AG10803 (cell line): ENCODE data around the gene C21orf91.
A peak's percentile ranks its signal among the peaks of the same experiment; 100 is the strongest.

Source experiments
- DNase-seq: peaks from one replicate; pipeline ENCODE4 v3.0.0; 2010; ENCODE audit warnings: low read depth
- H3K4me3 ChIP-seq: 2 replicates; pipeline ENCODE4 v1.5.1; 2011; ENCODE audit warnings: mild to moderate bottlenecking, low read length, control low read depth
- TF ChIP-seq, protein P1 (sequence below): conservative IDR thresholded peaks from 2 replicates; pipeline ENCODE4 v1.5.1; 2011; ENCODE audit warnings: mild to moderate bottlenecking, low read length, control low read depth, inconsistent platforms

Gene C21orf91

DNA sequence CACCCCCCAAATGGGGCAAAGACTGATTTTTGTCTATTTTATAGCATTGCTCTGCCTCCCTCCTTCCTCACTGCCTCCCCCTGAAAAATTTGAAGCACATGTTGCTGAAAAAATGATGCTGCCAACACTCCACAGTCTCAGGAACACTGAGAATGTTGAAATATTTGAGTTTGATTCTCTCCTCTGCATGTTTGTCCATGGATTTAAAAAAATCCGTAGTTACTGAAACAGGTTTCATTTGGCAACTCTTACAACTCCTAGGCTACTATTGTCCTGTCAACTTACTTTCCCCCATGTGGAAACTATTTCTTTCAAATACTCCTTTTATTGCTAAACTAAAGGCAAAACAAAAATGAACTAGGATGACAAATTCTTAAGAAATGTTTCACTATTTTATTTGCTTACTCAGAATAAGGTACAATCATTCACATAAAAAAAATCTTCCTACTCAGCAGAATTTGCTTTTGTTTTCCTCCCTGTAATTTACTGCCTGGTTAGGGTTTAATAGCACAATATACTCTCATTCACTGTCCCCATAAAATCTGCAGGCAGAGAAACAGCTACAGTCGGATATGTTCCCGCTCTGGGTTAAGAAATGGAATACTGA, 50.2 kb downstream of the C21orf91 start:
- no peak overlapping the region for H3K4me3 ChIP-seq
- peak; percentile 21 for DNase-seq

DNA sequence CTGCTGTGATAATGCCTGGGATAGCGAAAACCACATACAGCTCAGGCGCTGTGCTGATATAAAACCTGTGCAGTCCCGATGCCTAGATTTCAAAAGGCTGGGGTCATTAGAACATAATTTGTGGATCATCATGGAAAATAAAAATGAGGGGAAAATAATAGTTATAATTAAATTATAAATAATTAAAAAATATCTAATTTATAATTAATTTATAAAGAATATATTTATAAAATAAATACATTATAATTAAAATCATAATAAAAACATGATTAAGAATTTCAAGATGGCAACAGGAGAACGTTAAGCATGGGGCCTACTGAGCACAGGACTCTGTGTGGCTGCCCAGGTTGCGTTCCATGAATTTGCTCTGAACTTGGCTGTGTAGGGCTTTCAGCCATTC, 53.9 kb downstream of the C21orf91 start:
- TF ChIP-seq, protein P1, sequence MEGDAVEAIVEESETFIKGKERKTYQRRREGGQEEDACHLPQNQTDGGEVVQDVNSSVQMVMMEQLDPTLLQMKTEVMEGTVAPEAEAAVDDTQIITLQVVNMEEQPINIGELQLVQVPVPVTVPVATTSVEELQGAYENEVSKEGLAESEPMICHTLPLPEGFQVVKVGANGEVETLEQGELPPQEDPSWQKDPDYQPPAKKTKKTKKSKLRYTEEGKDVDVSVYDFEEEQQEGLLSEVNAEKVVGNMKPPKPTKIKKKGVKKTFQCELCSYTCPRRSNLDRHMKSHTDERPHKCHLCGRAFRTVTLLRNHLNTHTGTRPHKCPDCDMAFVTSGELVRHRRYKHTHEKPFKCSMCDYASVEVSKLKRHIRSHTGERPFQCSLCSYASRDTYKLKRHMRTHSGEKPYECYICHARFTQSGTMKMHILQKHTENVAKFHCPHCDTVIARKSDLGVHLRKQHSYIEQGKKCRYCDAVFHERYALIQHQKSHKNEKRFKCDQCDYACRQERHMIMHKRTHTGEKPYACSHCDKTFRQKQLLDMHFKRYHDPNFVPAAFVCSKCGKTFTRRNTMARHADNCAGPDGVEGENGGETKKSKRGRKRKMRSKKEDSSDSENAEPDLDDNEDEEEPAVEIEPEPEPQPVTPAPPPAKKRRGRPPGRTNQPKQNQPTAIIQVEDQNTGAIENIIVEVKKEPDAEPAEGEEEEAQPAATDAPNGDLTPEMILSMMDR = no peak
- DNase-seq = no peak
- H3K4me3 ChIP-seq = no peak overlapping the region

More for the DNA sequence above, 50.2 kb downstream of the C21orf91 start:
- TF ChIP-seq, protein P1 = no peak

DNA sequence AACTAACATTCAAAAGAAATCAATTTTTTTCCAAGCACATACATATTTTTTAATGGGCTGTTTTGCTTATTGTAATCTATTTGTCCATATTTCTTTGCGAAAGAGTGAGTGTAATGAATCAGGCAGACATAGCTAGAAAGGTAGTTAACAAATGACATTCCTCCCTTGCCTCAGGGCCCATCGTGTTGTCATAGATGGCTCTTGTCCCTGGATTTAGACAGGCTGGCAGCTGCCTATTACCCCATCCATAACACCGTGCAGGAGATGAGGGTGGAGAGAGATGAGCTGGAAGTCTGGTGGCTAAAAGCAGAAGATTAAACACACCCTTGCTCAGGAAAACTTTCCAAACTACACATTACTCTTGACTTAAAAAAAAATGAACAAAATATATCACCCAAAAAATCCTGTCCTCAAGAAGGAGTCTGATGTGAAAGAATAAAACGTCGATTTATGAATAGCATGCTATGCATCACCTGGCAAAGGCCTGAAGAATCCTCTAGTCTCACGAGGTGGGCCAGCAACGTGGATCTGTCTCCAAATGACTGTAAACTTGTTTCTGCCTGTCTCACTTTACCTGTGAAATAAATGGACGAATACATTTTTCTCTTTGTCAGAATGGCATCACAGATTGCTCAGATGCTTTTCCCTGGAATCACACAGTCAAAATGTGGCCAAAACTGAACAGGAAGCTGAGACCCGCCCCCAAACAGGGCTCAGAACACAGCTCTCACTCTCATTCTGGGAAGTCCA, 55.7 kb downstream of the C21orf91 start:
- no peak overlapping the region for H3K4me3 ChIP-seq
- no peak for DNase-seq
- TF ChIP-seq, protein P1 = no peak

DNA sequence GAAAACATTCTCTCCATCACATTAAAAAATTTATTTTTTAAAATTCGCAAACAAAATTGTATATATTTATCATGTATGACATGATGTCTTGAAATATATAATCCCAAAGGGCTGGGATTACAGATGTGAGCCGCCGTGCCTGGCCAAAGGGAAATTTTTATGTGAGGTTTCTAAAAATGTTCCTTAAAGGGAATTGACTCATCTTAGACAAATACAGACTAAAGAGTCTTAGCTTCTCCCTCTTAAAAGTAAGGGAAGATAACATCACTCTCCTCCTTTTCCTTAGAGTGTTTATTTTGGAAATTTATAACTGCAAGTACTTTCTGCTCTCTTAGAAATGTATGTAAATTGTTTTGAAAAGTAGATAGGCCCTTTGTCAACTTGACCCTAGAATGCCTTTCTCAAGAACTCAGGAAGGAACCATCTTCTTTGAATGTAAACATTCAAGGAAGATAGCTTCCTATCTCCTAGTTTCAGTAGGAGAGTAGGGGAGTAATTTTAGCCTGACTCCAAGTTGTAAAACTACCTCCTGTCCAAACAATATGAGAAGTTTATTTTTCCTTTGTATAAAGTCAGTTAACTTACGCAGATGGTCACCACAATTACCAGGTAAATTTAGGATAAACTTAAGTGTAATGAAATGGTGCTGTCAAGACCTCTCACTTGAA, 59.5 kb downstream of the C21orf91 start:
- no peak for DNase-seq
- H3K4me3 ChIP-seq = no peak overlapping the region
- TF ChIP-seq, protein P1 = no peak

DNA sequence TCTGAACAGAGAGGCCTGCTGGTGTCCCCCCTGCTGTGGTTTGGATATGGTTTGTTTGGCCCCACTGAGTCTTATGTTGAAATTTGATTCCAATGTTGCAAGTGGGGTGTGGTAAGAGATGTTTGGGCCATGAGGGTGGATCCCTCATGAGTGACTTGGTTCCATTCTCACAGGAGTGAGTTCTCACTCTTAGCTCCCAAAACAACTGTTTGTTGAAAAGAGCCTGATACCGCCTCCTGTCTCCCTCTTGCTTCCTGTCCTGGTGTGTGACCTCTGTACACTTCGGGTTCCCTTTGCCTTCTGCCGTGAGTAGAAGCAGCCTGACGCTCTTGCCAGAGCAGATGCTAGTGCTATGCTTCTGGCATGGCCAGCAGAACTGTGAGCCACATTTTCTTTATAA, 60.5 kb downstream of the C21orf91 start:
- no peak for DNase-seq
- TF ChIP-seq, protein P1 = no peak
- H3K4me3 ChIP-seq = no peak overlapping the region

DNA sequence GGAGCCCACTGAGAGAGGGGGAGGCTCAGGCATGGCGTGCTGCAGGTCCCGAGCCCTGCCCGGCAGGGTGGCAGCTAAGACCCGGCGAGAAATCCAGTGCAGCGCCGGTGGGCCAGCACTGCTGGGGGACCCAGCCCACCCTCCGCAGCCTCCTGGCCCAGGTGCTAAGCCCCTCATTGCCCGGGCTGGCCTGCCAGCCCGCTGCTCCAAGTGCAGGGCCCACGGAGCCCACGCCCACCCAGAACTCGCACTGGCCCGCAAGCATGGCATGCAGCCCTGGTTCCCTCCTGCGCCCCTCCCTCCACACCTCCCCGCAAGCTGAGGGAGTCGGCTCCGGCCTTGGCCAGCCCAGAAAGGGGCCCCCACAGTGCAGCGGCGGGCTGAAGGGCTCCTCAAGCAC, 61.5 kb downstream of the C21orf91 start:
- TF ChIP-seq, protein P1 = no peak
- DNase-seq = no peak

DNA sequence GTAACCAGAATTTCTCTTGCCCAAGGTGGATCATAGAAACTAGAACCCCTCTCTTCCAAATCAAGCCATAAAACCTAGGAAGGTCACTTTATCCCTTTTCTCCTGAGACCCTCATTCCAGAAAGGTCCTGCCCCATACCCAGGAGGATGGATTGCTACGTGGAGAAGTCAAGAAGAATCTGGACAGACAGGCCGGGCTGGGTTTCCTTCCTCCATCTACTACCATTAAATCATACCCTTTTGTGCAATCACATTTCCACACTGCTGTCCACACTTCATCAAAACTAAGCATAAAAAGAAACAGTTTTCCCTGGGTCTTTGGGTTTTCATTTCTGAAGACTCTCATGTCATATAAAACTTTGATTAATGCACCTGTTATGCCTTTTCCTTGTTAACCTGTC, 65.4 kb downstream of the C21orf91 start:
- TF ChIP-seq, protein P1 = no peak
- H3K4me3 ChIP-seq = no peak overlapping the region
- no peak for DNase-seq

More for the DNA sequence above, 61.5 kb downstream of the C21orf91 start:
- H3K4me3 ChIP-seq = no peak overlapping the region
